Mucosa of rectum (tissue), 2 donors: ENCODE results near the gene LMX1B.
"Not testable (repeated sequence)": the region's sequence is repeated elsewhere in the genome, so short reads cannot be mapped to it uniquely, and the experiment has no call there.

Source experiments
- H3K27ac ChIP-seq, 2 donors: one replicate each; pipeline ENCODE4 v1.7.0; 2013; ENCODE audit warnings: inconsistent platforms in 2 of 2, low read depth in 2 of 2, low read length in 2 of 2
- H3K27me3 ChIP-seq, 2 donors: one replicate each; pipeline ENCODE4 v1.7.0; 2013; ENCODE audit warnings: low read length in 2 of 2; ENCODE audit not compliant: control insufficient read depth in 2 of 2, insufficient read depth in 2 of 2
- H3K36me3 ChIP-seq, 2 donors: one replicate each; pipeline ENCODE4 v1.7.0; 2013; ENCODE audit warnings: low read length in 2 of 2; ENCODE audit not compliant: control insufficient read depth in 2 of 2, insufficient read depth in 2 of 2
- H3K4me1 ChIP-seq, 2 donors: one replicate each; pipeline ENCODE4 v1.7.0; 2013; ENCODE audit warnings: low read length in 2 of 2, mild to moderate bottlenecking in 1 of 2; ENCODE audit not compliant: control insufficient read depth in 2 of 2, insufficient read depth in 2 of 2
- H3K4me3 ChIP-seq, 2 donors: one replicate each; pipeline ENCODE4 v1.7.0; 2013; ENCODE audit warnings: low read length in 2 of 2
- H3K9ac ChIP-seq, 2 donors: one replicate each; pipeline ENCODE4 v1.7.0; 2013; ENCODE audit warnings: low read length in 2 of 2, low read depth in 1 of 2, mild to moderate bottlenecking in 1 of 2
- H3K9me3 ChIP-seq, 2 donors: one replicate each; pipeline ENCODE4 v1.7.0; 2013; ENCODE audit warnings: low read length in 2 of 2; ENCODE audit not compliant: control insufficient read depth in 2 of 2
- donor health status: healthy.
- donor health status: Normal muscosa, but diverticular disease.

The LMX1B gene

DNA sequence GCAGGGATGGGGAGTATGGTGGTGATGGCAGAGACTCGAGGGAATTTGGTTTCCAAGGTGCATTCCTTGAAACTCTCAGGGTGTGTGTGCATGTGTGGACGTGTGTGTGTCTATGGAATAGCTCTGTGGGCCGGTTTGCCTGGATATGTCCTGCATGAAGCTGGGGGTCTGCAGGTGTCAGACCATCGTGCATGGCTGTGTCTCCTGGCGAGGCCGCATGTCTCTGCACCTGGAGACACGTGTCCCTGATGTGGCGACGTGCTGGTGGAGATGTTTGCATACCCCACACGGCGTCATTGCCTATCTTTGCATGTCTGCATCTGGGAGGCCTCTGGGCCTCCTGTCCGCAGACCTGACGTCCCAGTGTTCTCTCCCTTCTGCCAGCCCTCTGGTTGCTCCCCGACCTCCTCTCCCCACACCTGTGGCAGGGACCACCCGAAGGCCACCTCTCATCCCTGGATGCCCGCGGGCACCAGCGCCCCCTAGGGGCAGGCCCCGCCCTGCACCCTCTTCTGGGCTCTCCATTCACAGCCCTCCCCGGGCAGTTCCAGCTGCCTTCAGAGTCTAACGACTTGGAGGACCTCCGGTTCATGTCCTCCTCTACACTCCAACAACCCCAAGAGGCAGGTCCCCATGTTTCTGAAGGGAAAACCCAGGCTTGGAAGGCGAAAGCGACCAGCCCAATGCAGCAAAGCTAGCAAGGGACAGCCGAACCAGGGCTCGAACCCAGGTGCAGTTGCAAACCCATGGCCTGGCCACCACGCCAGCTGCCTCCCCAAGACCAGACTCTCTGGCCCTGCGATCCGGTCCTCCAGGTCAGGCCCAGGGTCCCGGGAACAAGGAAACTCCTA is 88.6 kb downstream of the LMX1B start:
- Histone ChIP-seq H3K4me1 (no peaks in the 10 kb centered on the region), H3K27ac (no peak overlapping the region), H3K27me3 (peaks cover 49 to 52% of the 10 kb centered on the region in 2 donors), H3K36me3 (no peaks in the 10 kb centered on the region), H3K9ac (no peak overlapping the region), H3K9me3 (no peaks in the 10 kb centered on the region), H3K4me3 (no peak overlapping the region)

GRCh38 chr9:126703002-126703865 is 89.5 kb downstream of the LMX1B start:
- Histone ChIP-seq H3K9ac (no peak overlapping the region), H3K27ac (no peak overlapping the region), H3K4me1 (no peaks in the 10 kb centered on the region), H3K9me3 (no peaks in the 10 kb centered on the region), H3K27me3 (peaks cover 55 to 56% of the 10 kb centered on the region in 2 donors), H3K4me3 (no peak overlapping the region), H3K36me3 (no peaks in the 10 kb centered on the region)

DNA sequence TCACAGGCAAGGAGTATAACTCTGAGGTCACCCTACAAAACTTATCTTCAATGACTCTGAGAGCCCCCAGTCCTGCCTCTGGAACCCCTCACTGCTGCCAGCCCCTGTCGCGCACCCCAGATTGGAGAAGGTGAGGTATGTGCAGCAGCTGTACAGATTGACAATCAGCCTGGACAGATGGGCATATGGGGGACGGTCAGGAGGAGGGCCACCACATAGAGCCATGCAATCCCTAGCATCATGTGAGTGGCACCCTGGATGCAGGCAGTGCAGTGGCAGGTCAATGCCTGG is 90.1 kb downstream of the LMX1B start:
- no peak overlapping the region for H3K4me3 ChIP-seq
- H3K9me3 ChIP-seq: no peaks in the 10 kb centered on the region
- peaks cover 56 to 59% of the 10 kb centered on the region in 2 donors for H3K27me3 ChIP-seq
- H3K27ac ChIP-seq: no peak overlapping the region
- H3K9ac ChIP-seq: no peak overlapping the region
- no peaks in the 10 kb centered on the region for H3K4me1 ChIP-seq
- no peaks in the 10 kb centered on the region for H3K36me3 ChIP-seq

- no peaks in the 10 kb centered on the region for H3K9me3 ChIP-seq
- peaks cover 58 to 61% of the 10 kb centered on the region in 2 donors for H3K27me3 ChIP-seq
- no peaks in the 10 kb centered on the region for H3K36me3 ChIP-seq
- H3K4me1 ChIP-seq: no peaks in the 10 kb centered on the region
- no peak overlapping the region for H3K4me3 ChIP-seq
- H3K27ac ChIP-seq: no peak overlapping the region
- H3K9ac ChIP-seq: no peak overlapping the region
These were observed 90.6 kb downstream of the LMX1B start for GRCh38 chr9:126704157-126704891.

DNA sequence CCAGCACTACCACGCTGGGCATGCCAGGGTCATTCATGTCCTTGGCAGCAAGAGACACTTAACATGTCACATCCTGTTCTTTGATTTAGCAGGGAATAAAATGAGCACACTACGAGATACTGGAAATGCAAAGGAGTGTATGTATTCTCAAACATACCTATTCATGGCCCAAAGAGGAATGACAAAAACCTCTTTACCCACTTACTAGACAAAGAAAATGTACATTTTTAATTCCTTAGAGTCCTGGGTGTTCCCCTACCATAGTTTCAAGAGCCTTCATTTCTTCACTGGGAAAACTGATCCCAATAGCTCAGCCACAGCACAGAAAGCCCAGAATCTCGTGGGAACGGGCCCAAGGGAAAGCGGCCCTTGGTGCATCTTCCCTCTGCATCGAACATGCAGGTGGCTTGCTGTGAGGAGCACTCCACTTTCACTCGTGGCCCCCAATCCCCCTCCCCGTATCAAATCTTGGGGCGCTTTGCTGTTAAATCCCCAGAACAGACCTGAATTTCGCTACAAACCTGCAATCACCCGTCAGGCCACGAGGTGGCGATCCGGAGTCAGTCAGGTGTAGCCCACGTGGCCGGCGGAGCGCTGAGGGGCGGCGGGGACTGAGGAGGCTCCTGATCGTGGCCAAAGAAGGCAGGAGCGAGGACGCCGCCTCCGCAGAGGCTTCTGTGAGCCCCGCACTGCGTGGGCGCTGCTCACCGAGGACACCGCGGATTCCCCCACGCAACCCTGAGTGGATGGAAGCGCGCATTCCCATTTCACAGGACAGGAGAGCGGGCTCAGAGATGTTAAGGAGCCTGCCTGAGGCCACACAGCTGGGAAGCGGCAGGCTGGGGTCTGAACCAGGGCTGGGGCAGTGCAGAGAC is 91.4 kb downstream of the LMX1B start:
- Histone ChIP-seq H3K27me3 (peaks cover 55 to 59% of the 10 kb centered on the region in 2 donors), H3K9ac (no peak overlapping the region), H3K9me3 (no peaks in the 10 kb centered on the region), H3K36me3 (no peaks in the 10 kb centered on the region), H3K27ac (no peak overlapping the region), H3K4me1 (no peaks in the 10 kb centered on the region), H3K4me3 (peak overlapping the region in 1 of 2 donors; percentile 31)

GRCh38 chr9:126705767-126706697 is 92.3 kb downstream of the LMX1B start:
- H3K27me3 ChIP-seq: peaks cover 55 to 59% of the 10 kb centered on the region in 2 donors

GRCh38 chr9:126706698-126707053 is 92.9 kb downstream of the LMX1B start:
- Histone ChIP-seq H3K27me3 (peaks cover 48 to 52% of the 10 kb centered on the region in 2 donors), H3K4me1 (no peaks in the 10 kb centered on the region)

More at GRCh38 chr9:126705767-126706697, 92.3 kb downstream of the LMX1B start:
- Histone ChIP-seq H3K9ac (no peak overlapping the region), H3K36me3 (no peaks in the 10 kb centered on the region), H3K4me1 (no peaks in the 10 kb centered on the region), H3K27ac (no peak overlapping the region), H3K4me3 (no peak overlapping the region), H3K9me3 (no peaks in the 10 kb centered on the region)

DNA sequence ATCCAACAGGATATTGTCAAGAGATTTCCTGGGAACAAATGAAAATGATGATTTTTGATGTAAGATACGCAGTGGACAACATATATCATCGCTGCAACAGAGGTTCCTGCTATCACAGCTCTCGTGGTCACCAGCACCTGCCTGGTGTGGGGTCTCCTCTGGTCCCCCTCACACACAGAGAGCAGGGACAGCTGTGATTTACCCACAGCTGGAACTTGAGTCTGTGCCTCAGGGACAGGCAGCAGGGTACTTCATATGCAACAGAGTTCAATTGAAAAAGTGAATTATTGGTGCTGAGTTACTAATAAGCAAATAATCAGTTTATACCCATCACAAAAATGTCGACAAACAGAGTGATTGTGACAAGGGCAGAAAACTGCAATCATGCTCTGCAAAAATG is 93.4 kb downstream of the LMX1B start:
- Histone ChIP-seq H3K9ac (no peak overlapping the region), H3K27ac (no peak overlapping the region), H3K4me1 (no peaks in the 10 kb centered on the region), H3K27me3 (peaks cover 44 to 48% of the 10 kb centered on the region in 2 donors), H3K36me3 (no peaks in the 10 kb centered on the region), H3K4me3 (no peak overlapping the region), H3K9me3 (no peaks in the 10 kb centered on the region)

More at GRCh38 chr9:126706698-126707053, 92.9 kb downstream of the LMX1B start:
- Histone ChIP-seq H3K36me3 (no peaks in the 10 kb centered on the region), H3K4me3 (no peak overlapping the region), H3K9me3 (no peaks in the 10 kb centered on the region), H3K27ac (no peak overlapping the region), H3K9ac (no peak overlapping the region)

DNA sequence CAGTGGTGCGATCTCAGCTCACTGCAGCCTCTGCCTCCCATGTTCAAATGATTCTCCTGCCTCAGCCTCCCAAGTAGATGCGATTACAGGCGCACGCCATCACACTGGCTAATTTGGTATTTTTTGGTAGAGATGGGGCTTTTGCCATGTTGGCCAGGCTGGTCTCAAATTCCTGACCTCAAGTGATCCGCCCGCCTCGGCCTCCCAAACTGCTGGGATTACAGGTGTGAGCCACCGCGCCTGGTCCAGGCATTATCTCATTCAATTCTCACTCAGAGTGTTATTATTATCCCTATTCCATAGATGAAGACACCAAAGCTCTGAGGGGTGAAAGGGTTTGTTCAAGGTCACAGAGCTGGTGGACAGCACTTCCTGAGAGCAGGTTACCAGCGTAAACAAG is 94.0 kb downstream of the LMX1B start:
- not testable (repeated sequence) for H3K9me3 ChIP-seq, H3K4me3 ChIP-seq, H3K36me3 ChIP-seq, H3K9ac ChIP-seq, H3K27ac ChIP-seq, H3K4me1 ChIP-seq
- peaks cover 39 to 44% of the 10 kb centered on the region in 2 donors for H3K27me3 ChIP-seq
